ENCODE measurements around the gene MYH3. TPM values are rescaled to one million over a fixed set of nuclear protein-coding genes. Genes with fewer than 3 reads are reported as not detected.

MYH3 gene
- total and polyA plus RNA-seq, 4 donors = 0.43 to 2.0 (median 0.99) TPM

DNA sequence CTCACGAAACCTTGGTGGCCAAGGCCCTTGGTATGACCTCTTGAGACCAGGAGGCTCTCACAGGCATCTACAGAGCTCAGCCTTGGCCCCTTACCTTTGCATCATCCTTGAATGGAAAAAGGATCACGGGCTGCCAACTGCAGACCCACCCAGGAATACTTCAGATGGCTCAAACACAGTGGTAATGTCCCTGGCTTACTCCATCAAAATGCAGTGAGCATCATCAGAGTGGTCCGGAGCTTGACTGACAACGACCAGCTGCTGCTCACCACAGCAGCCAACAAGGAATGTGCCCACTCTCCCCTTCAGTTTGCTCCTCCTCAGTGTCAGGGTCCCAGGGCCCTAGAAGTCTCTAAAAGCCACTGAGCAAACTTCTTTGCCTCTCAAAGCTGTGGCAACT lies 17.6 kb upstream of the MYH3 start:
- H3K27ac ChIP-seq (ENCODE audit: low read depth in 1 of 2, low read length in 2 of 2) = no peak overlapping the region
- no peaks in the 10 kb centered on the region for H3K9me3 ChIP-seq (ENCODE audit: control insufficient read depth in 4 of 4, low read length in 3 of 4)
- H3K9ac ChIP-seq (ENCODE audit: low read depth in 1 of 2, low read length in 2 of 2) = no peak overlapping the region
- no peak for DNase-seq (ENCODE audit: low spot score)
- WGBS = 98% methylated on average over 4 of the region's 4 CpGs
- TF ChIP-seq TAF1 (conservative IDR thresholded peaks at IDR 0.05) (no peak), HNF4G (IDR thresholded peaks at IDR 0.05) (no peak), RXRA (IDR thresholded peaks at IDR 0.05) (no peak), NR2F2 (IDR thresholded peaks at IDR 0.05) (no peak), FOXA2 (IDR thresholded peaks at IDR 0.05) (no peak), EGR1 (IDR thresholded peaks at IDR 0.05; ENCODE audit: low read depth in 2 of 2) (no peak), ATF3 (IDR thresholded peaks at IDR 0.05) (no peak), GABPA (IDR thresholded peaks at IDR 0.05 in 1 of 2, conservative IDR thresholded peaks at IDR 0.05 in 1 of 2) (no peak), RAD21 (IDR thresholded peaks at IDR 0.05) (no peak), FOXA1 (IDR thresholded peaks at IDR 0.05) (no peak), ZBTB33 (IDR thresholded peaks at IDR 0.05) (no peak)
- TF ChIP-seq, protein P1, sequence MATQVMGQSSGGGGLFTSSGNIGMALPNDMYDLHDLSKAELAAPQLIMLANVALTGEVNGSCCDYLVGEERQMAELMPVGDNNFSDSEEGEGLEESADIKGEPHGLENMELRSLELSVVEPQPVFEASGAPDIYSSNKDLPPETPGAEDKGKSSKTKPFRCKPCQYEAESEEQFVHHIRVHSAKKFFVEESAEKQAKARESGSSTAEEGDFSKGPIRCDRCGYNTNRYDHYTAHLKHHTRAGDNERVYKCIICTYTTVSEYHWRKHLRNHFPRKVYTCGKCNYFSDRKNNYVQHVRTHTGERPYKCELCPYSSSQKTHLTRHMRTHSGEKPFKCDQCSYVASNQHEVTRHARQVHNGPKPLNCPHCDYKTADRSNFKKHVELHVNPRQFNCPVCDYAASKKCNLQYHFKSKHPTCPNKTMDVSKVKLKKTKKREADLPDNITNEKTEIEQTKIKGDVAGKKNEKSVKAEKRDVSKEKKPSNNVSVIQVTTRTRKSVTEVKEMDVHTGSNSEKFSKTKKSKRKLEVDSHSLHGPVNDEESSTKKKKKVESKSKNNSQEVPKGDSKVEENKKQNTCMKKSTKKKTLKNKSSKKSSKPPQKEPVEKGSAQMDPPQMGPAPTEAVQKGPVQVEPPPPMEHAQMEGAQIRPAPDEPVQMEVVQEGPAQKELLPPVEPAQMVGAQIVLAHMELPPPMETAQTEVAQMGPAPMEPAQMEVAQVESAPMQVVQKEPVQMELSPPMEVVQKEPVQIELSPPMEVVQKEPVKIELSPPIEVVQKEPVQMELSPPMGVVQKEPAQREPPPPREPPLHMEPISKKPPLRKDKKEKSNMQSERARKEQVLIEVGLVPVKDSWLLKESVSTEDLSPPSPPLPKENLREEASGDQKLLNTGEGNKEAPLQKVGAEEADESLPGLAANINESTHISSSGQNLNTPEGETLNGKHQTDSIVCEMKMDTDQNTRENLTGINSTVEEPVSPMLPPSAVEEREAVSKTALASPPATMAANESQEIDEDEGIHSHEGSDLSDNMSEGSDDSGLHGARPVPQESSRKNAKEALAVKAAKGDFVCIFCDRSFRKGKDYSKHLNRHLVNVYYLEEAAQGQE (IDR thresholded peaks at IDR 0.05) = no peak
- TF ChIP-seq, protein P2, sequence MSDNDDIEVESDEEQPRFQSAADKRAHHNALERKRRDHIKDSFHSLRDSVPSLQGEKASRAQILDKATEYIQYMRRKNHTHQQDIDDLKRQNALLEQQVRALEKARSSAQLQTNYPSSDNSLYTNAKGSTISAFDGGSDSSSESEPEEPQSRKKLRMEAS (IDR thresholded peaks at IDR 0.05) = no peak
- no peaks in the 10 kb centered on the region for H3K27me3 ChIP-seq (ENCODE audit: control insufficient read depth in 4 of 4, insufficient read depth in 4 of 4, low read length in 3 of 4)
- H3K36me3 ChIP-seq (ENCODE audit: control insufficient read depth in 4 of 4, insufficient read depth in 3 of 4, low read depth in 1 of 4, low read length in 3 of 4) = peaks cover 3 to 24% (median 15%) of the 10 kb centered on the region in 4 donors
- no peak overlapping the region for H3K4me3 ChIP-seq (ENCODE audit: low read depth in 1 of 3, low read length in 3 of 3)
- H3K4me1 ChIP-seq (ENCODE audit: control insufficient read depth in 4 of 4, insufficient read depth in 4 of 4, low read length in 3 of 4) = no peaks in the 10 kb centered on the region

- no peak for DNase-seq (ENCODE audit: low spot score)
- Histone ChIP-seq H3K36me3 (ENCODE audit: control insufficient read depth in 4 of 4, insufficient read depth in 3 of 4, low read depth in 1 of 4, low read length in 3 of 4) (peaks cover 1 to 17% (median 11%) of the 10 kb centered on the region in 4 donors), H3K4me3 (ENCODE audit: low read depth in 1 of 3, low read length in 3 of 3) (no peak overlapping the region), H3K4me1 (ENCODE audit: control insufficient read depth in 4 of 4, insufficient read depth in 4 of 4, low read length in 3 of 4) (no peaks in the 10 kb centered on the region), H3K27me3 (ENCODE audit: control insufficient read depth in 4 of 4, insufficient read depth in 4 of 4, low read length in 3 of 4) (no peaks in the 10 kb centered on the region), H3K27ac (ENCODE audit: low read depth in 1 of 2, low read length in 2 of 2) (no peak overlapping the region), H3K9me3 (ENCODE audit: control insufficient read depth in 4 of 4, low read length in 3 of 4) (no peaks in the 10 kb centered on the region), H3K9ac (ENCODE audit: low read depth in 1 of 2, low read length in 2 of 2) (no peak overlapping the region)
- TF ChIP-seq ZBTB33 (IDR thresholded peaks at IDR 0.05) (no peak), HNF4G (IDR thresholded peaks at IDR 0.05) (no peak), GABPA (IDR thresholded peaks at IDR 0.05 in 1 of 2, conservative IDR thresholded peaks at IDR 0.05 in 1 of 2) (no peak), RXRA (IDR thresholded peaks at IDR 0.05) (no peak), EGR1 (IDR thresholded peaks at IDR 0.05; ENCODE audit: low read depth in 2 of 2) (no peak), FOXA2 (IDR thresholded peaks at IDR 0.05) (no peak), HNF4A (conservative IDR thresholded peaks at IDR 0.05) (no peak), NR2F2 (IDR thresholded peaks at IDR 0.05) (no peak), FOXA1 (IDR thresholded peaks at IDR 0.05) (no peak)
- TF ChIP-seq, protein P1 (IDR thresholded peaks at IDR 0.05) = no peak
- 97% methylated on average over 12 of the region's 12 CpGs for WGBS
These were observed 16.2 kb upstream of the MYH3 start for GRCh38 chr17:10673312-10673711.
